Iris pigment epithelial cell (primary cell): Measurements from ENCODE around the gene CCDC196.
"Not testable (repeated sequence)": the region's sequence is repeated elsewhere in the genome, so short reads cannot be mapped to it uniquely, and the experiment has no call there.

Source experiments
- DNase-seq: peaks from one replicate; pipeline ENCODE4 v3.0.0-alpha.2; 2011; ENCODE audit warnings: low read depth

CCDC196 gene

DNA sequence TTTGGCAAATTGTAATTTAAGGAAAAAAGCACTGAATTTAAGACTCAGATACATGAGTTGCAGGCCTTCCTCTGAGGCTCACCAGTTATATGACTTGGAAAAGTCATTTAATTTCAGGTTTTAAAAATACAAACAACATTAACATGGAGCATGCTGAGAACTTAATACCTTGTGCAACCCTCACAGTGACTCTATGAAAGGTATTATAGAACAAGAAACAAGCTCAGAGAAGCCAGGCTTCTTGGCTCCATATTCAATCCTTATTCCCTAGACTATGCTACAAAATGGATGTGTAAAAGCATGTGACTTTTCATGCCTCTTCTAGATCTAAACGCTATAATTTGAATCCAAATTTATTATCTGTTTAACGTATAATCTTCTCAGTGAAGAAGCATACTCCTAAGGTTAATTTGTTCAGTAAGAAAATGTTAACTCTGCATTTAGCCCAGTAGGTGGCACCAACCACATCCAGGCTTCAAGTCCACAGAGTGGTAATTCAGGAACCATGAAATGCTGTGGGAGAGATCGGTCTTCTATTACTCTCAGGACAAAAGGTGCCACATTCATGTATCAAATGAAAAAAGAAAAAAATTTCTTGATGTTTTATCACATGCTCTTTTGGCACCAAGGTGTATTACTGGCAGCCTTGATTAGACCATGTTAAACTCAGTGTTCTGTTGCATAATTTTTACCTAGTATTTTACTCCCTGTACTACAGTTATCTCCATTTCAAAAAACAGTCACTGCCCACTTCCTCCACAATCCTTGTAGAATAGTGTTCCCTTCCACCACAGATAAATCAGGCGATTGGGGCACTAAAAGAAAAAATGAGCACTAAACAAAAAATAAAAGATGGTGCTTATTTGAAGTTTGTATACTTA lies 9.3 kb downstream of the CCDC196 start:
- peak; percentile 83 for DNase-seq

GRCh38 chr14:66496188-66496807 lies 10.1 kb downstream of the CCDC196 start:
- peak; percentile 22 for DNase-seq

DNA sequence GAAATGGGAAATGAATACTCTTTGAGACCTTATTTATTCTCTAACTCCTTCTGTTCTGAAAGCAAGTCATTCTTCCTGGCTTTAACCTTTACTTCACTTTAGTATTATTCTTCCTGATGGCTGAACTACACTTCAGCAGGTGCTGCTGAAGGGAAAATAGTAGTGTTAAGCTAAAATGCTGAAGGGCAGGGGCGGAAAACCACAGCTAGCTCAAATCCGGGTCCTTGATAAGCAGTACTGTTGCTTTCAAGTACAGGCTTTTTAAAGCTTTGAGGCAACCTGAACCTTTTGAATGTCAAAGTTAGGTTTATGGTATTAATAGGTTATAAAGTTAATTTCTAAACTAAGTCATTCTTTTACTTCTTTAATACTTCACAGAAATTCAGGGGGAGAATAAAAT lies 10.7 kb downstream of the CCDC196 start:
- DNase-seq, result no peak

GRCh38 chr14:66498311-66498710 lies 12.1 kb downstream of the CCDC196 start:
- no peak for DNase-seq

DNA sequence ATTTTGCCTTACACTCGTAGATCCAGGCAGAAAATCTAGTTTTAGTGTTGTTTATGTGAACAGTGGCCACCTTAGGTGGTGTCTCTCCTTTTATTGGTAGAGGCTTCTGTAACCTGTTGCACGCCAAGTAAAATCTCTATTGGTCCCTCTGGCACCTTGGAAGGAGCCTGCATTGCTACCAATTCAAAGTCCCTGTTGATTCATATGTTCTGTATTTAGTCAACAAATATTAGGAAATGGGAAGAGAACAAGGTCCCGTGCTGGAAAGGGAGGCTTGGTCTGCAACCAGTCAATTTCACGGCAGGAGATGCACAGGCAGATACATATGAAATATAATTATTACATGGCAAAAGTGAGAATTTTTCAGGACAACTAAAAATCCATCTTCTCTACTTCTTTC lies 15.4 kb downstream of the CCDC196 start:
- no peak for DNase-seq

DNA sequence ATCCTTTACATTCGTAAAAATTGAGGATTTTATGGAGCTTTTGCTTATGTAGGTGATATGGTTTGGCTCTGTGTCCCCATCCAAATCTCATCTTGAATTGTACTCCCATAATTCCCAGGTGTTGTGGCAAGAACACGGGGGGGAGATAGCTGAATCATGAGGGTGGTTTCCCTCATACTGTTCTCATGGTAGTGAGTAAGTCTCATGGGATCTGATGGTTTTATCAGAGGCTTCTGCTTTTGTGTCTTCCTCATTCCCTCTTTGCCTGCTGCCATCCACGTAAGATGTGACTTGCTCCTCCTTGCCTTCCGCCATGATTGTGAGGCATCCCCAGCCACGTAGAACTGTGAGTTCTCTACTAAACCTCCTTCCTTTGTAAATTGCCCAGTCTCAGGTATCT lies 16.7 kb downstream of the CCDC196 start:
- not testable (repeated sequence) for DNase-seq

- DNase-seq, result peak; percentile 67
These were observed 17.4 kb downstream of the CCDC196 start for GRCh38 chr14:66503532-66503931.

DNA sequence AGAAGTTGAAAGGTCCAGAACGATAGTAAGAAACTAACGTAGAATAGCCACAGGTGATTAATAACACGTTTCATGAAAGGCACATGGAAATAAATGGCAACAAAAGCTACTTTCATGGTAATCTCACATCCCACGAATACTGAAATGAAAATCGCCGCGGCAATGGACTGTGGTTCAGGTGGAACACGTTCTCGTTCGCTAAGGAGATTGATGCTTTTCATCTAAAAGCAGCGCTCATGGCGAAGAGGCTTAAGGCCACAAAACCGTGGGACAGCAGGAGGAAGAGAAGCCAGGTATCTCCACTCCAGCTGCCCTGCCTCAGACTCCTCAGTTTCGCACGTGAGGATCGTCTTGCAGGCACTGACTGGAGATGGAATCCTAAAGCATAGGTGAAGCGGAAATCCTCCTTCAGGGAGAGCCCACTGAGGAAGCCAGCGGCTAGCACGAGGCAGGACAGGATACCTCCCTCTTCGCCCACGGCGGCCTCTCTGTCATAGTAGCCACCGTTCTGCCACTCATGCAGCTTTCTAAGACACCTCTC lies 21.1 kb downstream of the CCDC196 start:
- no peak for DNase-seq

DNA sequence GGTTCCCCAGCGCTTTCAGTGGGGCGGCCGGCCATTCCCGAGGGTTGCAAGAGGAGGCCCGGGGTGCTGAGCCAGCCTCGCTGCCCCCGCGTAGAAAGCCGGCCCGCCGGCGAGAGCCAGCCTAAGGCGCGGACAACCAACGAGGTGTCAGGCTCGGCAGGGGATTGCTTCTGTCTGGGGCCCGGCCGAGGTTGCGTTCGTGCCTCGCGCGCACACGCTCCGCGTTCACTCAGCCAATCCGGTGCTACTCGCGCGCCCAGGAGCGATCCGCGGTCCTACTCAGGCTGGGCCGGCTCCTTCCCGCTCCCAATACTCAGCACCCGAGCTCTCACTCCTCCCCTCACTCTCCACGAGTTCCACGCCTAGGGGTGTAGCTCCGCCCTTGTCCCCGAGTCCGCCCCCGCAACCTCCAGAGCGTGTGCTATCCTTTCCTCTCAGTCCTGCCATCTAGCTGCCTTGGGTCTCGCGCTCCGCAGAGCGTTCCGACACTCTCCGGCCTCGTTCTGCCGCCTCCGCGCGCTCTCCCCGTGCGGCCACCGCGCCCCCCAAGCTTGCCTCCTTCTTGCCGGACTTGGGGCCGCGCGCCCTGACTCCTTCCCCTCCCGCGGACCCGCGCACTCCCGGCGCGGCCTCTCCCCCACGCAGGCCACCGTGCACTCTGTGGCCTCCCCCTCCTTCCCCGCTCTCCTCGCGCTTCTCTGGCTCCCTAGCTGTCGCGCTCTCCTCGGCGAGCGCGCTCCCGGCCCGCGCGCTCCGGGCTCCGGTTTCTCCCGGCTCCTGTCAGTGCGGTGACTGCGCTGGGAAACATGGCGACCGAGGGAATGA lies 21.8 kb downstream of the CCDC196 start, which contains the start of gene GPHN:
Gene GPHN (plus strand): TSS at position 426 of the 825 bp plus-strand sequence.
- peak; percentile 100 for DNase-seq

DNA sequence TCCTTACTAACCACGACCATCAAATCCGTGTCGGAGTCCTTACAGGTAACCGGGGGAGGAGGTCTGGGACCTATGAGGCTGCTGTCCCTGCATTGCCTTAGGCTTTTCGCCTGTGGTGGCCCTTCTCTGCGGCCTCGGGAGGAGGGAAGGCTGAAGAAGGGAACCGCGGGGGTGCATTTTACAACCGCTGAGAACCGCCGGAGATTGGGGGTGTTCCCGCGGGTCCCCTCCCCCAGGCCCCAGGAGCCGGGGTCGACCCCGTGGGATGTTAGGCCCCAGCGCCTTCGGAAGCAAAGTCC lies 22.3 kb downstream of the CCDC196 start:
- DNase-seq, result no peak

- DNase-seq, result peak; percentile 35
These were observed 22.9 kb downstream of the CCDC196 start for GRCh38 chr14:66508846-66509621.

DNA sequence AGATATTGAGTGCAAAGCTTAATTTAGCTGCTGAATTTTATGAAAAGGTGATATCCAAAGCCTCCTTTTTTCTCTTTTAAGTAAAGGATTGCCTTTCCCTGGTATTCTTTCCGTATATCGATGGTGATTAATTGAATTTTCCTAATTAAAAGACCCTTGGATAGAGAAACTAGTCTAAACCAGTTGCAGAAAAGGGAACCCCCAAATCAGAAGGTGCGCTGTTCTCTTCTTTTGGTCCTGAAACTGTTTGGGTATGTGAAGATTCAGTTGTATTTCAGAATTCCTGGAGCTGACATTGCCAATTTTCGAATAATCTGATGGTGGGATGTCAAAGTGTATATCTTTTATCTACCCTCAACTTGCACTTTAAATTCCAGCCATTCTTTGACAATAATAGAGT lies 23.7 kb downstream of the CCDC196 start:
- DNase-seq, result peak; percentile 13

DNA sequence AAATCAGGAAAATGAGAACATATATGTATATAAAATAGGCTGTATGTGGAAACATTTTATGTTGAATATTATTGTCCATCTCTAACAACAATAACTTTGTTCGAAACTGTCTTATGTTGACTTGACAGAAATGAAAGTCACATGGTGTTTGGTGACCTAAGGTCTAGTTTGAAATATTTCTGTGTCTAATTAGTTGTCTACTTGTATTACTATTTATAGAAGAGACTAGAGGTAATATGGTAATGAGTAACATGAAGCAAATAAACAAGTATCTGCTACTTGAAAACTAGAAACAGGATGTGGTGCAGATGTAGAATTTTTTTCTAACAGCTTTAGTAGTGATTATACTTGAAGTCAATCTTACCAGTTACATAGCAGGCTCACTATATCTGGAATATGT lies 25.7 kb downstream of the CCDC196 start:
- DNase-seq, result no peak

- DNase-seq, result peak; percentile 56
These were observed 28.0 kb downstream of the CCDC196 start for GRCh38 chr14:66514213-66514612.

GRCh38 chr14:66530526-66530925 lies 44.4 kb downstream of the CCDC196 start:
- no peak for DNase-seq

- DNase-seq, result peak; percentile 3
These were observed 52.9 kb downstream of the CCDC196 start for GRCh38 chr14:66539034-66539433.

DNA sequence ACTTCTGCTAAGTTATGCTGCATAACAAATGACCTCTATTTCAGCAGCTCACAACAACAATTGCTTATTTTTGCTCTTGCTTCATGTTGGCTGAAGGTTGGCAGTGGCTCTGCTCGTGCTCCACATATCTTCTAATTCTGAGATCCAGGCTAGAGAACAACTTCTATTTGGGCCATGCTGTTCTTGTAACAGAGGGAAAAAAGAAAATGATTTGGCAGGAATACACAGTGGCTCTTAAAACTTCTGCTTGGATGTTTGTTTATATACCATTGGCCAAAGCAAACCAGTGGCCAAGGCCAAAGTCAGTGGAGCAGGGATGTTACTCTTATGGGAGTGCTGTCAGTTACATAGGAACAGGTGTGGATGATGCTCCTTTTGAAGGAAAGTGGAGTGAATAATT lies 53.9 kb downstream of the CCDC196 start:
- DNase-seq, result no peak

DNA sequence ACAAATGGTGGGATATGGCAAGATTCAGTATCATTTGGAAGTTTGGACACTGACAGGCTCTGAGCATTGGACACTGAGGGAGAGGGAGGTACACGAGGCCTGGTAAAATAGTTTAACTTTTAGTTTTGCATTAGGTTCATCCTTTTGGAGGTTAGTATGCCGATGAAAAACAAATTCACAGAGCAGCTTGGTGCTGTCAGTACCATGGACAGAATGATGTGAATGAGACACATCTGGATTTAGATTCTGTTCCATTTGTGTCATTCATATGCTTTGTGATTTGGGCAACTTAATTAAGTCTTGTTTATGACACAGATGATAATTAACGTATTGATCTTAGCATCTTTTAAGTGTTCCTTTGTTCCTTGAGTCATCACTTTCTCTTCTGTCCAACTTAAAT lies 55.5 kb downstream of the CCDC196 start:
- DNase-seq, result no peak

GRCh38 chr14:66543996-66544395 lies 57.8 kb downstream of the CCDC196 start:
- no peak for DNase-seq

DNA sequence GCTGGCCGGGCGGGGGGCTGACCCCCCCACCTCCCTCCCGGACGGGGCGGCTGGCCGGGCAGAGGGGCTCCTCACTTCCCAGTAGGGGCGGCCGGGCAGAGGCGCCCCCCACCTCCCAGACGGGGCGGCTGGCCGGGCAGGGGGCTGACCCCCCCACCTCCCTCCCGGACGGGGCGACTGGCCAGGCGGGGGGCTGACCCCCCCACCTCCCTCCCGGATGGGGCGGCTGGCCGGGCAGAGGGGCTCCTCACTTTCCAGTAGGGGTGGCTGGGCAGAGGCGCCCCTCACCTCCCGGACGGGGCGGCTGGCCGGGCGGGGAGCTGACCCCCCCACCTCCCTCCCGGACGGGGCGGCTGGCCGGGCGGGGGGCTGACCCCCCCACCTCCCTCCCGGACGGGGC lies 59.0 kb downstream of the CCDC196 start:
- DNase-seq, result not testable (repeated sequence)

GRCh38 chr14:66545751-66546150 lies 59.6 kb downstream of the CCDC196 start:
- not testable (repeated sequence) for DNase-seq
